HG02759 (cell line): ENCODE data around the gene CD34.
"Not testable (repeated sequence)": the region's sequence is repeated elsewhere in the genome, so short reads cannot be mapped to it uniquely, and the experiment has no call there.

Experiments
- ATAC-seq: cut with Tn5 transposase; IDR thresholded peaks from one replicate; pipeline ENCODE4 v1.9.1; 2021; ENCODE audit warnings: mild to moderate bottlenecking, moderate library complexity; ENCODE audit not compliant: unreplicated experiment

CD34 gene, protein sequence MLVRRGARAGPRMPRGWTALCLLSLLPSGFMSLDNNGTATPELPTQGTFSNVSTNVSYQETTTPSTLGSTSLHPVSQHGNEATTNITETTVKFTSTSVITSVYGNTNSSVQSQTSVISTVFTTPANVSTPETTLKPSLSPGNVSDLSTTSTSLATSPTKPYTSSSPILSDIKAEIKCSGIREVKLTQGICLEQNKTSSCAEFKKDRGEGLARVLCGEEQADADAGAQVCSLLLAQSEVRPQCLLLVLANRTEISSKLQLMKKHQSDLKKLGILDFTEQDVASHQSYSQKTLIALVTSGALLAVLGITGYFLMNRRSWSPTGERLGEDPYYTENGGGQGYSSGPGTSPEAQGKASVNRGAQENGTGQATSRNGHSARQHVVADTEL

DNA sequence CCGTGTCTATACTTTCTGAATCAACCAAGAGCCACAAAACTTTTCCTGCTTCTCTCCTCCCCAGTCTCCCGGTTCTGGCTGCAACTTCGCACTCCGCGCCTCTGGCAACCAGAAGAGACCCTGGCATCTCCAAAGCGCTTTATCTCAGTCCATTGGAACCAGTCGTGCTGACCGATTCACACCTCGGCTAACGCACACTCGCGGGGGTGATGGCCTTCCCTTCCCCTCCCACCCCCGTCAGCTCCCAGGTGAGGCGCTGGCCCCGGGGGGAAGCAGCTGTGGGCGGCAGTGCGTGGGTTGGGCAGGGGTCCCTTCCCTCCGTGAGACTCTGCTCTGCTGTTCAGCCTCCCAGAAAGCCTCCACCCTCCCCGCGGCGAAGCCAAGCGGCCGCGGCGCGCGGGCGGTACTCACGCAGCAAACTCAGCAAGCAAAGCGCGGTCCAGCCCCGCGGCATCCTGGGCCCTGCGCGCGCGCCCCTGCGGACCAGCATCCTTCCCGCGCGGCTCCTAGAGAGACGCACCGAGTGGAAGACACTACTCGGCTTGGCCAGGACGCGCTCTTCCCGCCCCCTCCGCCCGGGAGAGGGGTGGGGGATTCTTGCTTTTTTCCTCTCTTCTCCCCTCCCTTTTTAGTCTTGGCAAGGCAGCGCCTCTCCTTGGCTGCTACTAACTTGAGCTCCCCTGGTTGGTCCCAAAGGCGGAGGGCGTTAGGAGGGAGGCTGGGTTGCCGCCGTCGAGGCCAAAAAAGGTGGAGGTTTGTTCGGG, at the start of gene CD34:
TSS of gene CD34 (minus strand) at position 535 of the 764 bp plus-strand sequence. CDS start at position 490, 45 bp downstream.
- ATAC-seq, result no peak

DNA sequence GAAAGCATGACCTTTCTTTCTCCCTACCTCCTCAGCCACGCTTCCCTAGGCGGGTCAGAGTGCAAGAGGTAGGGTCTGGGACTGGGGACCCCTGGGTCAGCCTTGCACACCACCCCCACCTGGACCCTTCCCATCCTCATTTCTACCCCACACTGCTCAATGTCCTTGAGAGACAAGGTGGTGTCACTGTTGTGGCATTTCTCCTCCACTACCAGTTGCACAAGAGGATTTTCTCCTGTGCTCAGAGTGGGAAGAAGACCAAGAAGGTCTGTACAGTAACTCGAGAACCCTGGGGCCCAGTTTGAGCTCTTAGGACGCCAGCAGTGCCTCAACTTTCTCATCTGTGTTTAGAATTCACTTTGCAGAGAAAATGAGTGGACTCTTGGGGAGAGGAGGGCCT, 49.4 kb upstream of the CD34 start:
- ATAC-seq, result no peak

DNA sequence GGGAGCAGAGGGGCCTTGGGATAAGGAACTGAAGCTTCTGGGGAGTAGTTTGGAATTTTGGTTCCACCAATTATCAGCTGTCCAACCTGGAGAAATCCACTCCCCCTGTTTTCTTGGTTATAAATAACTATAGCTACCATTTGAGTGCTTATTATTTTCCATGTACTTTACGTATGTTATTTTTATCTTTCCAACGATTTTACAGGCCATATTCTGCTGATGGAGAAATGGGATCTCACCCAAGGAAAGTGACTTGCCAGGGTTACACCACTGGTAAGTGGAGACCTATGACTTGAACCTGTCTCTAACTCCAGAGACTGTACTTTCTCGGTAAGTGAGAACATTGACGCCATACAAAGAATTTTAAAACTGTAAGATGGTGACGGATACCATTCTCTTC, 49.0 kb upstream of the CD34 start:
- no peak for ATAC-seq

DNA sequence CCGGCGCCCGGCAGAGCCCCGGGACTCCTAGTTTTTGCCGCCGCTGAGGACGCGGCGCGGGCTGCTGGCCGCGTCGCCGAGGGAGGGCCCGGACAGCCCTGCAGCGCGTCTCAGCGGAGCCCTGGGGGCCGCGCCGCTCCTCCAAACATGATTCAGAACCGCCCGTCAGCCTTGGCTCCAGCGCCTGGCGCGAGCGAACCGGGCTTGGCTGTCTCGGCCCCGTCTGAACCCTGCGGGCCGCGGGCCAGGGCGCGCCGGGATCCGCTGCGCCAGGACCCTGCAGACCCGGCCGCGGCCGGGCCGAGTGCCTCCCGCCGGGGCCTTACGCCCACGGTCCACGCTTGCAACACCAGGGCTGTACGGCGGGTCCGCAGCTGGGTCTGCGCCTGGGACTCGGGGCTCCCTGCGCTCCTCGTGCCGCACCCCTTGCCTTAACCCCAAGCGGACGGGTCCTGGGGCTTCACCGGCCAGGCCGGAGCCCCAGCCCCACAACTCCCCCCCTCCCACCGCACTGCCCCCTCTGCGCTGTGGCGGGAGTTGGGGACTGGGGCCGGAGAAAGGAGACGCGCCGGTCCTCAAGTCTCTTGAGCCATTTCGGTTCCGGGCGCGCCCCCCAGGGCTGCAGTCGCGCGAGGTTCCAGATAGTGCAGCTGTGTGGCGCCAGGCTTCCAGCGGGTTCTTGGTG, 48.4 kb upstream of the CD34 start:
- no peak for ATAC-seq

DNA sequence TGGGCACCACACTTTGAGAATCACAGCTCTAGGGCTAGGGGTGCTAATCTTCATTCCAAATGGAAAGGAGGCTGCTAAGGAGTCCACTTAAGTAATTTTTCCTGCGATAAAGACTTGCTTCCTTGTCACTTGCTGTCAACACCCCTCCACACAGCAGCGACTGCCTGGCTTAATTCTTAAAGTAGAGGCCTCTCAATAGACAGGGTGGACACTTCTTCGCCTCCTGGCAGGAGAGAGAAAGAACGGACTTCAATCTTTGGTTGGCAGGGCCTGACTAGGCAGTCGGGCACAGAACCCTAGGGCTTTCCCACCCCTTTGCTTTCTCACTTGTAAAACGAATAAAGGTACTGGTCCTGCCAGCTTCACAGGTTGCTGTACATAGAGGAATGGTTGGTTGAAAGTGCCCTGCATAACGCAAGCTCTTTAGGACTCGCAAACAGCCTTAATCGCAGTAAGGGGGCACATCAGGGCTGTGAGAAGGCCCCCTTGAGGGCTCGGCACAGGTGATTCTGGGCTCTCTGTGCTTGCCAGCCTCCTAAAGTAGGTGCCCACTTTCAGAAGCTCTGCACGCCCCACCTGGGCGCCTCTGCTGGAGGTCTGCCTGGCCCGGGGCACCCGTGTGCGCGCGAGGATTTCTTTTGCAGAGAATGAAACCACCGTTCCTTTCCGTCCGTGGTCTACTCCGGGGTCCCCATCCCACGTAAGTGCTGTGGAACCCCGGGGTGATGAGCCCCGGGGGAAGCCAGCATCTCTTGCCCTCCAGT, 47.6 kb upstream of the CD34 start:
- ATAC-seq, result no peak

DNA sequence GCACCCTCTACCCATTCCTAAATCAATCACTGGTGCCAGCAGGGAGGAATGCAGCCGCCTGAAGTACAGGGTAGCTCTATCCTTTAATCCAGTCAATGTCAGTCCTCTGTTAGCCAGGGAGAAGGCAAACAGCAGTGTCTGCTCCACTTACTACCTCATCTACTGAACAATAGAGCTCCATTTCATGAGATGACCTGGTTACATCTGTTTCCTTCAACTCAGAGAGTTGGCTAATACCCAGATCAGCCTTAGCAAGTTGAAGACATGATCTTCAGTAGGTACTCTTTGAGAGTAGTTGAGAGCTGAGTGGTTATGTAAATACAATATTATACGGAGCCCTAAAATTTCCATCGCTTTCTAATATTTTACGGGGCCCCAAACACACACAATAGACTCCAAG, 46.1 kb upstream of the CD34 start:
- no peak for ATAC-seq

DNA sequence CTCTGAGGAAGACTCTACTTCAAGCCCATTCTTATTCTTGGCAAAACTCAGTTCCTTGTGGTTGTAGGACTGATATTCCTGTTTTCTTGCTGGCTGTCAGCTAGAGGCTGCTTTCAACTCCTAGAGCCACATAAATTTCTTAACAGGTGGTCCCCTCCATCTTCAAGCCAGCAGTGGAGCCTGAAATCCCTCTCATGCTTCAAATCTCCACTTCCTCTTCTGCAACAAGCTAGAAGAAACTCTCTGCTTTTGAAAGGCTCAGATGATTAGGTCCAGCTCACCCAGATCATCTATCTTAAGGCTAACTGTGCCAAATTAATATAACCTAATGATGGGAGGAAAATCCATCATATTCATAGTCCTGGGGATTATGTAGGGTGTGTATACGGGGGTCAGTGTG, 43.2 kb upstream of the CD34 start:
- no peak for ATAC-seq

DNA sequence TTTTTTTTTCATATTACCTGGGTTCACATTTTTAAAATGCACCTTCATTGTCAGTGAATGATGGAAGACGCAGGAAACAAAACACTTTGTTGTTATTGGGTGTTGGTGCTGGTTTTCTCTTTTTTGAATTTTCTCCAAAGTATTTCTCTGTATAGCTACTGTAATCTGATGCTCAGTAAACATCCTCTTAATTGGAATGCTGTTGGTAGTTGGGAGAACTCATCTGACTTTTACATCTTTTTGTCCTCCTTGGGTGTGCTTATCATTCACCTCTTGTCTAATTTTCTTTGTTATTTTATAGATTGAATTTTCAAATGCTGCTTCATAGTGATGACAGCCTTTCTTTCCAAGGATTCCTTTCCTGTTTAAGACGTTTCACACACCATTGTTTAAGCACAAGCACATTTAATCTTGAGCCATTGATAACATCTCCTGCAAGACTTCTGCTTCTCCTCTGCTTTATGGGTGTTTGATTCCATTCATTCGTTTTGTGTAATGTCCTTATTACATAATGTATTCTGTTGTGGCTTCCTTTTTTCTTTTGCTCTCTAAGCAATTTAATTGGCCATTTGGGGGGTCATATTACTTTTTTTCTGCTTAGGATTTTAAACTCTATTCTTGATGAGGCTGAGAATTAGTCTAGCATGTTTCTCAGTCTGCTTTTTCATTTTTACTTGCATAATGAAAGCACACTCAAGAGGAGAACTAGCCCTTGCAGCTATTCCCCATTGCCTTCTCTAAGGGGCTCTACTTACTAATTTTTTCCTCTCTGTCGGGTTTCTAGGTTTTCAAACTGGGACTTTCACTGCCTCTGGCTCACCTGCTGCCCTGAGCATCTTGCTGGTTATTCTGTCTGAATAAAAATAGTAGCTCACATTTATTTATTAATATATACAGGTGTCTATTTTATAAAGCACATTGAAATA, 42.0 kb upstream of the CD34 start:
- ATAC-seq, result no peak

DNA sequence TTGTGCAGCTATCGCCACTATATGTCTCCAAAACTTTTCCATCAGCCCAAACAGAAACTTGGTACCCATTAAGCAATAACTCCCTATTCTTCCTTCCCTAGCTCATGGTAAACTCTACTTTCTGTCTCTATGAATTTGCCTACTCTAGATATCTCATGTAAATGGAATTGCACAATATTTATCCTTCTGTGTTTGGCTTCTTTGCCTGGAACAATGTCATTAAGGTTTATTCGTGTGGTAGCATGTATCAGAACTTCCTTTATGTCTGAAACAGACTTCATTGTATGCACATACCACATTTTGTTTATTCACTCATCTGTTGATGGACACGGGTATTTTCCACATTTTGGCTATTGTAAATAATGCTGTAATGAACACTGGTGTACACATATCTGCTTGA, 40.7 kb upstream of the CD34 start:
- no peak for ATAC-seq

DNA sequence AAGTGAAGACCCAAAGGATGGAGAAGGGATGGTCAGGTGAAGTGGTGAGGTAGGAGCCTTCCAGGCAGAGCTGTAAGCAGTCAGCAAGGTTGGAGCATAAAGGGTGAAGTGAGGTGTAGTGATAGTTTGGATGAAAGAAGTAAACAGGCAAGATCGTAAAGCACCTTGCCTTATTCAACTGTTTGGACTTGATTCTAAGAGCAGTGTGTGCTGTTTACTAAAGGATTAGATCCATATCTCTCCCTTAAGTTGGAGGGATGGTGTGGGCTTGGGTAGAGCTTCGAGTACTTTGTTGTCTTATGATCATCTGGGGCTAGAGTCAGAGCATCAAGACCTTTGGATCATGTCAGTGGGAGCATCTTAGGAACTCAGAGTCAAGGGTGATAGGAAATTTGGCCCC, 39.8 kb upstream of the CD34 start:
- ATAC-seq, result no peak

DNA sequence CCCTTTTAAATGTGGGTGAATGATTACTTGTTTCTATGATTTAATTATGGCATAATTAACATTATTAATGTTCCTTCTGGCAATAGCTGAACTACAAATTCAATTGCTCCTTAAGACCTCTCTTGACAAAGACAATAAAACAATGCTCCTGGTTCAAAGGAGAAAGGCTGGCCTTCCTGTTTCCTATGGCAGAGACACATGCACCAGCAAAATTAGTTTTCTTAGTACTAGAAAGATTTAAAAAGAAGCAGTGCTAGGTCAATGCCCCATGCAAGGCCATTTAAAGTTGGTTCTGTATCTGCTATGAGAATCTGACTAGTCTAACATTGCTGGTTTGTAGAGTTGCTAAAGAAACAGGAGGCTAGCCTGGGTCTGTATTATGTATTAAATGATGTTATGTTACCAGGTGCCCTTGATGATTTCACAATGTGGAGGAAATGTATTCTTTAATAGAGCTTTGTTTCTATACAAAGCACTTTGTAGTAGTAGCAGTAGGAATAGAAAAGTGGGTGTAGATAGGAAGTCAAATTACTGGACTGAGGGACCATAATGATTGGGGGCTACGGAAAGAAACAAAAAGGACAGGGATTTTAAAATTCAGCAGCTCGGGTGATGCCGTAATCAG, 38.8 kb upstream of the CD34 start:
- no peak for ATAC-seq

DNA sequence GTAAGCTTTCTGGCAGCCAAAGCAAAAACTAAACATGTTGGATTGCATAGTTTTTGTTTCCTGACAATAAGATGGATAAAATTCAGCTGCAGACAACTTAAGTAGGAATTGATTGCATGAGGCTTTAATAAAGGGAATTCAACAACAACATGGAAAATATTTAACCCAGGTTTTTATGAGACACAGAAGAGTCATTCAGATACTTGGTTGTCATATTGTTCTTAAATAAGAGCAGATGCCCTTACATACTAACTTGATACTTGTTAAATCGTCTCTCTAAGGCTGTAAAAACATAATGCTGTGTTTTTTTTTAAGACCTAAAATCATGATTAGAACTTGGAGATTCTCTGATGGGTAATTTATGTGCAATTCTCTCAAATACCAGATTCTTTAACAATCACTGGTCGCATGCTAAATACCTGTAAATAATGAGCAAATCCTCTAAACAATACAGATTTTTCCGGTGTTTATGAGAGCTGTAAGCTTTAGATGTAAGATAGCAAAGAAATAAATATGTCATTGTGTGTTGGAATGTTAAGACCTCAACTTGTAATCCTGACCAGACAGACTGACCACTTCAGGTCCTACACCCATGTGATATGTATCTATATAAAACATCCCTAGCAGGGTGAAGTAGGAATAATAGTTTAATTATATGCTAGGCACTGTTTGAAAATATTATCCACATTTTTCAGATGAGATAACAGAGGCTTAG, 37.8 kb upstream of the CD34 start:
- no peak for ATAC-seq

DNA sequence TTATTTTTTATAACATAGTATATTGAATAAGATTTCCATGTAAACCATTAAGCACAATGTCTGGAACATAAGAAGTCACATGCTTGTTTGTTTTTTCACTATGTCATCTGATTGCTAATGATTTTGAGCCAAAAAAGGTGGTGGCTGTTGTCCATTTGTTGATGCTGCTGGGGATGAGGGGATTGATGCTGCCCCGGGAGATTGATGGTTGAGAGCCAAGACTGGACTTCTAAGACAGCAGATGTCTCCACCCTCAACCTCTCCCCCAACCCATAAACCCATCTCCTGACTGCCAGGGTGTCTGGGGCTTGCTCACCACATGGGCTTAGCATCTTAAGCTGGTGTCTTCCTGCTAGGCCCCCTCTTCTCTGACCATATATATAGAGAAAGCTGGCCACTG, 35.8 kb upstream of the CD34 start:
- ATAC-seq, result no peak

DNA sequence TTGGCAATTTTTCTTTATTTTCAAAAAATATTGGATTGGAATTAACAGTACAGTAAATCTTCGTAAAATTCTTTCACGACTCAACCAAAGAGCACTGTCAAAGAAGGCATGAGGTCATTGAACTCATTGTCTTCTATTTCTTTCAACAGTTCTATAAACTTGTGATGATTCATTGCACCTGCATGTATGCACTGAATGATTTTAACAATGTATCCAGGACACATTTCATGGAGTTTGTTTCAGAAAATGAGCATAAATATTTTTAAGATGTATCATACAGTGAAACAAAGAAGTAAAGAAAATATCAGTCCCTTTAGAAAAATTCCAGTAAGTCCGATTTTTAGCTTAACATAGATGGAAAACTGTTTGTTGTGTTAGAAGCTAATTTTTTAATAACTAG, 33.6 kb upstream of the CD34 start:
- ATAC-seq, result no peak

DNA sequence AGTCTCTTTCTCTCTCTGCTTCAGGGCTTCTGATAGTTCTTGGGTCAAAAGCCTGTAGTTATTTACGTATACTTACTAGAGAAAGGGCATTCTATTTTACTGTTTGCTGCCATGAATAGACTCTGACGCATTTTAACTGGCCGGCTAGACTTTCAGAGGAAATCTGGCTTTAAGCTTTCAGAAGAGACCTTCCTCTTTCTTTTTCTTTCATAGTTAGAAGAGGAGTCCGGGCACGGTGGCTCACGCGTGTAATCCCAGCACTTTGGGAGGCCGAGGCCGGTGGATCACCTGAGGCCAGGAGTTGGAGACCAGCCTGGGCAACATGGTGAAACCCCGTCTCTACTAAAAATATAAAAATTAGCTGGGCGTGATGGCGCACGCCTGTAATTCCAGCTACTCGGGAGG, 31.4 kb upstream of the CD34 start:
- ATAC-seq, result not testable (repeated sequence)

DNA sequence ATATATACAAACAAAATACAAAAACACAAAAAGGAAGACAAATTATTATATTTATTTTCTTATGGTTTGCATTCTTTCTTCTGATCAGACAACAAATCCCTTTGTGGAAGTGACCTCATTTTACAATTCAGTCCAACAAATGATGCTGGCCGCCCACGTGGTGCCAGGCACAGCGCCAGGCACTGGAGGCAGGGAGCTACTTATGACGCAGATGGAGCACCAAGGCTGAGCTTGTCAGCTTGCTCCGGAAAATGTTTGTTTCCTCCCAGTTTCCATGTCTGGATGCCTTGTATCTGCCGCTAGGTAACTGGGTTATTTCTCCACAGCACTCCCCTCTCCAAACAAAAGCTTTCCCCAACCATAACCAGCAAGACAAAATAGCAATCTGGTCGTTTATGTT, 30.7 kb upstream of the CD34 start:
- no peak for ATAC-seq

DNA sequence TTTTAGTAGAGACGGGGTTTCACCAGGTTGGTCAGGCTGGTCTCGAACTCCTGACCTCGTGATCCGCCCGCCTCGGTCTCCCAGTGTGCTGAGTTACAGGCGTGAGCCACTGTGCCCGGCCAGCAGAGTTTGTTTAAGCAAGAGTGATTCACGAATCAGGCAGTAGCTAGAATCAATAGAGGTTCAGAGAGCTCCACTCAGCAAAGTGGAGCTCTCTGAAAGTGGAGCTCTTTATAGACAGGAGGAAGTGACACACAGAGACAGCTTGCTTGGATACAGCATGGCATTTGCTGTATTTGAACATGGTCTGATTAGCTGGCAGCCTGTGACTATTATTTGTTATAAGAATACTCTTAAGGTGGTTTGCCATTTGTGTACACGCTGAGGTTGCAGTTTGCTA, 27.1 kb upstream of the CD34 start:
- ATAC-seq, result no peak

DNA sequence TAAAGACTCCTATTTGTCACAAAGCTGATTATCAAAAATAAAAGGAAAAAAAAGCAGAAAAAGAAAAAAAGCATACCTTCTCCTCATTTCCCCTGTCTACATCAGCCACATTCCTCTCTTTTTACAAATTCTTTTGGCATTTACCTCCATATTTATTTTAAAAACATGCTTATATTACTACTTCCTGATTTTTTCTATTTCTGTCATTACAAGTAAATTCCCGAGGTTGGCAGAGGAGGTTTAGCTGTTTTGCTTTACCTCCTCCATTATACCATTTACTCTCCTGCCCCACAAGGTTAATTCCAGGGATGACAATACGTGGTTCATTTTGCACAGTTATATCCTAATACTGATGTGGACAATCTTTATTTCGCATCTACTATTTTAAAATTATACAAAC, 26.3 kb upstream of the CD34 start:
- ATAC-seq, result no peak

DNA sequence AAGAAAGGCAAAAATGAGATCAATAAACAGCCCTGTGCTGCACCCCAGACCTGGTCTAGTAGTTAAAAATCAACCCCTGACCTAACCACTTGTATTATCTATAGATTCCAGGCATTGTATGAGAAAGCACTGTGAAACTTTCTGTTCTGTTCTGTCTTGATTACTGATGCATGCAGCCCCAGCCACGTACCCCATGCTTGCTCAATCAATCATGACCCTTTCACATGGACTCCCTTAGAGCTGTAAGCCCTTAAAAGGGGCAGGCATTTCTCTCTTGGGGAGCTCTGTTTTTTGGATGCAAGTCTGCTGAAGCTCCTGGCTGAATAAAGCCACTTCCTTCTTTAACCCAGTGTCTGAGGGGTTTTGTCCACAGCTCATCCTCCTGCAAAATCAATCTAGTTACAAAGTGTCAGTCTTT, 24.2 kb upstream of the CD34 start:
- ATAC-seq, result peak; percentile 98
